ENCODE results near the gene DGCR8. TPM values are rescaled to one million over a fixed set of nuclear protein-coding genes. Genes with fewer than 3 reads are reported as not detected.
A peak's percentile ranks its signal among the peaks of the same experiment; 100 is the strongest.

The DGCR8 gene
- total and polyA plus RNA-seq, 2 of the 4 experiments (the other 2 are of a cell fraction), result 16.7 to 25.3 TPM

GRCh38 chr22:20069331-20070042 is 10.6 kb upstream of the DGCR8 start:
- no peaks in the 10 kb centered on the region for H3K4me1 ChIP-seq (ENCODE audit: control insufficient read depth, insufficient read depth, low read length)
- H2BK15ac ChIP-seq (ENCODE audit: low read depth, low read length), result no peak overlapping the region; the same call in 2 of the 3 replicates
- no peak for ATAC-seq (ENCODE audit: low read depth)
- no peak overlapping the region for H3K14ac ChIP-seq (replicated peaks; ENCODE audit: low read depth, low read length)
- H3K9me1 ChIP-seq (ENCODE audit: insufficient read depth, low read length), result peaks cover 9% of the 10 kb centered on the region
- H4K20me1 ChIP-seq (ENCODE audit: insufficient read depth, low read length), result no peaks in the 10 kb centered on the region
- no peak overlapping the region for H3K4me3 ChIP-seq (ENCODE audit: insufficient read depth, low read depth, low read length)
- no peak overlapping the region for H3K18ac ChIP-seq (ENCODE audit: low read depth, low read length)
- no peak overlapping the region for H3K4me2 ChIP-seq (ENCODE audit: low read depth, low read length)
- no peak overlapping the region for H3K56ac ChIP-seq (ENCODE audit: extremely low read depth, insufficient read depth, low read length)
- TF ChIP-seq RAD21 (IDR thresholded peaks at IDR 0.05; ENCODE audit: low read length) (no peak), SMC3 (IDR thresholded peaks at IDR 0.05; ENCODE audit: low read depth, low read length) (no peak)
- DNase-seq, result no peak
- H3K36me3 ChIP-seq (ENCODE audit: control insufficient read depth, insufficient read depth, low read length), result peaks cover 5% of the 10 kb centered on the region
- ChIA-PET CTCF (no interaction called here), POLR2A (ENCODE audit: unreplicated experiment) (interaction anchor here (0.6 kb wide), 1 partner anchor 12 kb away, joined by 3 read pairs; no protein-coding TSS in a partner anchor)
- no peak overlapping the region for H2BK20ac ChIP-seq (ENCODE audit: low read depth, low read length)
- no peak overlapping the region for H3K23ac ChIP-seq (ENCODE audit: low read depth, low read length)
- H3K79me1 ChIP-seq (ENCODE audit: low read depth in 1 of 2, low read length in 2 of 2), result no peaks in the 10 kb centered on the region
- no peak overlapping the region for H2BK5ac ChIP-seq (ENCODE audit: low read depth, low read length, poor library complexity, severe bottlenecking)
- no peaks in the 10 kb centered on the region for H3K9me3 ChIP-seq (ENCODE audit: control insufficient read depth, insufficient read depth, low read length)
- H2BK120ac ChIP-seq (ENCODE audit: low read depth, low read length), result no peak overlapping the region
- dilution Hi-C loops (cut with HindIII; ENCODE audit: low sequenced_read_pairs, unreplicated experiment) (no loop called here), intact Hi-C loops (cut with micrococcal nuclease) (no loop called here), in situ Hi-C loops (cut with MboI; ENCODE audit: low sequenced_read_pairs) (no loop called here)
- no peak overlapping the region for H3K27ac ChIP-seq (ENCODE audit: insufficient read depth, low read length)
- no peak overlapping the region for H4K91ac ChIP-seq (ENCODE audit: insufficient read depth, low read depth, low read length)
- no peaks in the 10 kb centered on the region for H3K27me3 ChIP-seq (ENCODE audit: control insufficient read depth, insufficient read depth, low read length)
- H4K8ac ChIP-seq (ENCODE audit: low read depth in 2 of 2, low read length in 2 of 2), result no peak overlapping the region
- H4K5ac ChIP-seq (ENCODE audit: low read depth, low read length), result no peak overlapping the region
- no TSS peak for BruUV-seq (replicated peaks)
- no peak overlapping the region; the same call in 1 of the 2 replicates for H2AK5ac ChIP-seq (ENCODE audit: low read depth, low read length)
- no CpG with 5 or more reads among the region's 7 CpGs for WGBS, 2 experiments (ENCODE audit: extremely low coverage in 2 of 2, insufficient read length in 1 of 2)
- peak overlapping the region; percentile 13 for H2AK9ac ChIP-seq (replicated peaks; ENCODE audit: low read depth, low read length, poor library complexity)
- no peak overlapping the region for H3K9ac ChIP-seq (ENCODE audit: low read depth, low read length)
- H2AFZ ChIP-seq (replicated peaks; ENCODE audit: low read length, poor library complexity), result no peak overlapping the region
- H3K4ac ChIP-seq (ENCODE audit: low read depth, low read length), result no peak overlapping the region
